Ishikawa (cell line): ENCODE data around the gene OLIG1.

Experiments
- CEBPB ChIP-seq: IDR thresholded peaks from 2 replicates; pipeline ENCODE4 v1.6.1; 2012
- CREB1 ChIP-seq: IDR thresholded peaks from 2 replicates; pipeline ENCODE4 v1.6.1; 2012; ENCODE audit warnings: low read depth
- EGR1 ChIP-seq: IDR thresholded peaks from 2 replicates; pipeline ENCODE4 v1.6.1; 2012
- EP300 ChIP-seq: IDR thresholded peaks from 2 replicates; pipeline ENCODE4 v1.6.1; 2012; ENCODE audit warnings: borderline replicate concordance
- FOXM1 ChIP-seq: IDR thresholded peaks from 2 replicates; pipeline ENCODE4 v1.6.1; 2012; ENCODE audit warnings: low read depth, borderline replicate concordance
- MAX ChIP-seq: IDR thresholded peaks from 2 replicates; pipeline ENCODE4 v1.6.1; 2012
- NFIC ChIP-seq: IDR thresholded peaks from 2 replicates; pipeline ENCODE4 v1.6.1; 2012
- RAD21 ChIP-seq: IDR thresholded peaks from 2 replicates; pipeline ENCODE4 v1.6.1; 2012; ENCODE audit warnings: low read depth
- REST ChIP-seq: IDR thresholded peaks from 2 replicates; pipeline ENCODE4 v1.6.1; 2012; ENCODE audit warnings: low read depth, mild to moderate bottlenecking
- TAF1 ChIP-seq: IDR thresholded peaks from 2 replicates; pipeline ENCODE4 v1.6.1; 2012; ENCODE audit warnings: low read depth, mild to moderate bottlenecking
- TCF12 ChIP-seq: IDR thresholded peaks from 2 replicates; pipeline ENCODE4 v1.6.1; 2012; ENCODE audit warnings: low read depth
- TEAD4 ChIP-seq: IDR thresholded peaks from 2 replicates; pipeline ENCODE4 v1.6.1; 2012
- USF1 ChIP-seq: IDR thresholded peaks from 2 replicates; pipeline ENCODE4 v1.6.1; 2012
- YY1 ChIP-seq: IDR thresholded peaks from 2 replicates; pipeline ENCODE4 v1.6.1; 2012; ENCODE audit warnings: low read depth
- ZBTB7A ChIP-seq: IDR thresholded peaks from 2 replicates; pipeline ENCODE4 v1.6.1; 2012; ENCODE audit warnings: low read depth

OLIG1 gene

GRCh38 chr21:33027401-33028286, 42.3 kb upstream of the OLIG1 start:
- TF ChIP-seq YY1 (no peak), RAD21 (no peak), EP300 (no peak), USF1 (no peak), TAF1 (no peak), REST (no peak), MAX (no peak), EGR1 (no peak), FOXM1 (no peak), ZBTB7A (no peak), CREB1 (no peak), CEBPB (no peak), TEAD4 (no peak), TCF12 (no peak), NFIC (no peak)

GRCh38 chr21:33028287-33028670, 41.7 kb upstream of the OLIG1 start:
- TF ChIP-seq RAD21 = no peak
- no peak for TF ChIP-seq TCF12
- no peak for TF ChIP-seq FOXM1
- no peak for TF ChIP-seq CEBPB
- TF ChIP-seq TEAD4 = no peak
- no peak for TF ChIP-seq ZBTB7A
- TF ChIP-seq EP300 = no peak
- TF ChIP-seq USF1 = no peak
- TF ChIP-seq NFIC = no peak
- no peak for TF ChIP-seq REST
- no peak for TF ChIP-seq MAX
- no peak for TF ChIP-seq EGR1
- no peak for TF ChIP-seq YY1
- no peak for TF ChIP-seq TAF1
- no peak for TF ChIP-seq CREB1

DNA sequence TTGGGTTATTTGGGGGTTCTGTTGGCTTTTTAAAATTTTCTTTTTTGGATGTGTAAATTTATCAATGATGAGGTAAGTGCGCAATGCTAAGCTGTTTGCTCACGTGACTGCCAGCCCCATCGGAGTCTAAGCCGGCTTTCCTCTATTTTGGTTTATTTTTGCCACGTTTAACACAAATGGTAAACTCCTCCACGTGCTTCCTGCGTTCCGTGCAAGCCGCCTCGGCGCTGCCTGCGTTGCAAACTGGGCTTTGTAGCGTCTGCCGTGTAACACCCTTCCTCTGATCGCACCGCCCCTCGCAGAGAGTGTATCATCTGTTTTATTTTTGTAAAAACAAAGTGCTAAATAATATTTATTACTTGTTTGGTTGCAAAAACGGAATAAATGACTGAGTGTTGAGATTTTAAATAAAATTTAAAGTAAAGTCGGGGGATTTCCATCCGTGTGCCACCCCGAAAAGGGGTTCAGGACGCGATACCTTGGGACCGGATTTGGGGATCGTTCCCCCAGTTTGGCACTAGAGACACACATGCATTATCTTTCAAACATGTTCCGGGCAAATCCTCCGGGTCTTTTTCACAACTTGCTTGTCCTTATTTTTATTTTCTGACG, 41.1 kb upstream of the OLIG1 start:
- no peak for TF ChIP-seq TAF1
- TF ChIP-seq RAD21 = no peak
- TF ChIP-seq USF1 = no peak
- no peak for TF ChIP-seq MAX
- TF ChIP-seq TEAD4 = no peak
- no peak for TF ChIP-seq CEBPB
- TF ChIP-seq REST = no peak
- no peak for TF ChIP-seq EGR1
